SK-N-SH (cell line): ENCODE results near the gene C9orf50.

Source experiments
- CHD2 ChIP-seq: fragments of 150-350 bp; IDR thresholded peaks from 2 replicates; pipeline ENCODE4 v1.6.1; 2018; ENCODE audit warnings: low read length; ENCODE audit not compliant: partially characterized antibody
- POLR2AphosphoS5 ChIP-seq: IDR thresholded peaks from 2 replicates; pipeline ENCODE4 v1.6.1; 2012; ENCODE audit warnings: low read depth, low read length

- TF ChIP-seq CHD2 (no peak), POLR2AphosphoS5 (no peak)
Observed at GRCh38 chr9:129585352-129585751, 35.5 kb downstream of the C9orf50 start.
